GM18505 (cell line): ENCODE data around the gene LCOR.
A peak's percentile ranks its signal among the peaks of the same experiment; 100 is the strongest.
"Not testable (repeated sequence)": the region's sequence is repeated elsewhere in the genome, so short reads cannot be mapped to it uniquely, and the experiment has no call there.

Experiments
- ATAC-seq: cut with Tn5 transposase; IDR thresholded peaks from one replicate; pipeline ENCODE4 v1.9.1; 2021; ENCODE audit not compliant: unreplicated experiment
- POLR2A ChIP-seq: IDR thresholded peaks from 4 replicates; pipeline ENCODE4 v1.6.1; 2011; ENCODE audit warnings: borderline replicate concordance; ENCODE audit not compliant: insufficient read depth, insufficient read length; ENCODE audit errors: extremely low read depth

The LCOR gene

GRCh38 chr10:96830511-96831199, 1.4 kb upstream of the LCOR start:
- no peak for TF ChIP-seq POLR2A
- no peak for ATAC-seq

GRCh38 chr10:96831200-96831866, 765 bp upstream of the LCOR start:
- TF ChIP-seq POLR2A = no peak
- ATAC-seq = no peak

GRCh38 chr10:96832721-96833219, 672 bp downstream of the LCOR start:
- peak; percentile 56 for ATAC-seq
- TF ChIP-seq POLR2A = peak; percentile 55

GRCh38 chr10:96833220-96834001, 1.3 kb downstream of the LCOR start:
- no peak for TF ChIP-seq POLR2A
- no peak for ATAC-seq

GRCh38 chr10:96834120-96834519, 2.0 kb downstream of the LCOR start:
- TF ChIP-seq POLR2A = no peak
- no peak for ATAC-seq

GRCh38 chr10:96835899-96836298, 3.8 kb downstream of the LCOR start:
- TF ChIP-seq POLR2A = no peak
- ATAC-seq = no peak

- no peak for ATAC-seq
- no peak for TF ChIP-seq POLR2A
Observed at GRCh38 chr10:96838529-96838928, 6.4 kb downstream of the LCOR start.

- no peak for TF ChIP-seq POLR2A
- no peak for ATAC-seq
Observed at GRCh38 chr10:96840841-96841518, 8.9 kb downstream of the LCOR start.

GRCh38 chr10:96842896-96843723, 11.0 kb downstream of the LCOR start:
- ATAC-seq = no peak
- TF ChIP-seq POLR2A = no peak

GRCh38 chr10:96843823-96844222, 11.7 kb downstream of the LCOR start:
- no peak for TF ChIP-seq POLR2A
- ATAC-seq = no peak

GRCh38 chr10:96846395-96846794, 14.3 kb downstream of the LCOR start:
- no peak for TF ChIP-seq POLR2A
- ATAC-seq = no peak

GRCh38 chr10:96846926-96847325, 14.8 kb downstream of the LCOR start:
- ATAC-seq = no peak
- TF ChIP-seq POLR2A = no peak

- not testable (repeated sequence) for ATAC-seq
Observed at GRCh38 chr10:96847356-96847755, 15.3 kb downstream of the LCOR start.
